Measurements from ENCODE around the gene COX7A2. TPM values are rescaled to one million over a fixed set of nuclear protein-coding genes. Genes with fewer than 3 reads are reported as not detected.
A peak's percentile ranks its signal among the peaks of the same experiment; 100 is the strongest.

The COX7A2 gene
- total and polyA plus RNA-seq, 10 donors: 158 to 535 (median 223) TPM

GRCh38 chr6:75209184-75209723 is 34.3 kb downstream of the COX7A2 start:
- H3K9me3 ChIP-seq: no peaks in the 10 kb centered on the region
- no peaks in the 10 kb centered on the region for H3K36me3 ChIP-seq
- 23 to 39% (median 36%) methylated on average over 7 of the region's 7 CpGs for WGBS, 5 donors
- H3K4me1 ChIP-seq: peaks cover 29 to 54% (median 47%) of the 10 kb centered on the region in 6 donors
- TF ChIP-seq POLR2AphosphoS5 (IDR thresholded peaks at IDR 0.05) (no peak), CTCF (IDR thresholded peaks at IDR 0.05 in 8 of 11, conservative IDR thresholded peaks at IDR 0.05 in 3 of 11) (peak in 4 of 11 experiments; percentile 17 to 54 (median 30)), POLR2A (IDR thresholded peaks at IDR 0.05) (no peak)
- H3K4me3 ChIP-seq: peak overlapping the region in 1 of 8 donors; percentile 67
- DNase-seq: no peak
- no peak overlapping the region for H3K27ac ChIP-seq
- H3K27me3 ChIP-seq (replicated peaks in 1 of 7): peaks cover 3 to 79% (median 49%) of the 10 kb centered on the region in 7 donors
- intact Hi-C loops (cut with DNase I; ENCODE audit: low total_unique reads): loop anchor here (5.0 to 10.0 kb wide), 2 partner anchors 1117 to 1354 kb away; no protein-coding TSS in a partner anchor

DNA sequence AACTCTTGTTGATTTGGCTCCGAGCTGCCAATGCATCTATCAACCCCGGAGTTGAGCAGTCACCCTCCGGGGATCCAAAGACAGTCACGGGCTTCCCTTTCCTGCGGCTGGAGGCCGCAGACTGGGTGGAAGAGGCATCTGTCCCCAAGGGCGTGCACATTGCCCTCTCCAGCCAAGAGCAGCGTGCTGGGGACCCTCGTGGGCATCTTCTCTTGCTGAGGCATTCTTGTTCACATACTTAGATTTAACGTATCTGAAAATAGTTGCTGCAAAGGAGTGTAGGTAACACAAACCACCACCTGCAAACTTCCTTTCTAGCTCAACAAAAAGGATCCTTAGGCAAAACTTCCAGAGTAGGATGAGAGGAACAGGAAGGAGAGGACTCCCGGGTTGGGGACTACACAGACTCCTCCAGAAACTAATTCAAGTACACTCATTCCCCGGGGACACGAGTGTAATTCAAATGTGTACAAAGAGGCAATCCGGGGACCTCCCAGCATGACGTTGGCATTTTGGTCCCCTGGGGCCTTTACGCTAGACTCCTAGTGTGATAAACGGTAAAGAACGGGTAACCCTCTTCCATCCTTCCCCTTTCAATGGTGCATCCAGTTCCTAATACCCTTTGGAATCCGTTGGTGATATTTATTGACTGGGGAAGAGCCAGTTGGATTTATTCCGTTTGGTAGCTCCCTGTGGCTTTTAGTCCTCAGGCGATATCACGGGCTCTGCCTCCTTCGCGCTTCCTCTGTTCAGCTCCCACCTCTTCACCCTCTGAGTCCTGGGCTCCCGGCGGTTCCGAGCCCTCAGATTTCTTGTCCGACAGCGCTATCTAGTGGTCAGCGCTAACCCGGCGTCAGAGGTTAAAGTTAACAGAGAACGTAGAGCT is 35.1 kb downstream of the COX7A2 start:
- DNase-seq: peak; percentile 93
- H3K27me3 ChIP-seq (replicated peaks in 1 of 7): peaks cover 3 to 86% (median 56%) of the 10 kb centered on the region in 7 donors
- TF ChIP-seq POLR2A (IDR thresholded peaks at IDR 0.05) (no peak), CTCF (IDR thresholded peaks at IDR 0.05 in 8 of 11, conservative IDR thresholded peaks at IDR 0.05 in 3 of 11) (peak; percentile 68 to 87 (median 83)), POLR2AphosphoS5 (IDR thresholded peaks at IDR 0.05) (no peak)
- H3K4me1 ChIP-seq: peaks cover 29 to 60% (median 52%) of the 10 kb centered on the region in 6 donors
- H3K36me3 ChIP-seq: no peaks in the 10 kb centered on the region
- no peaks in the 10 kb centered on the region for H3K9me3 ChIP-seq
- WGBS, 5 donors: 3 to 6% (median 5%) methylated on average over 33 of the region's 33 CpGs
- peak overlapping the region in 1 of 8 donors; percentile 26 for H3K27ac ChIP-seq
- peak overlapping the region in 3 of 8 donors; percentile 7 to 67 (median 22) for H3K4me3 ChIP-seq
- intact Hi-C loops (cut with DNase I; ENCODE audit: low total_unique reads): loop anchor here (5.0 to 10.0 kb wide), 2 partner anchors 1116 to 1354 kb away; no protein-coding TSS in a partner anchor

DNA sequence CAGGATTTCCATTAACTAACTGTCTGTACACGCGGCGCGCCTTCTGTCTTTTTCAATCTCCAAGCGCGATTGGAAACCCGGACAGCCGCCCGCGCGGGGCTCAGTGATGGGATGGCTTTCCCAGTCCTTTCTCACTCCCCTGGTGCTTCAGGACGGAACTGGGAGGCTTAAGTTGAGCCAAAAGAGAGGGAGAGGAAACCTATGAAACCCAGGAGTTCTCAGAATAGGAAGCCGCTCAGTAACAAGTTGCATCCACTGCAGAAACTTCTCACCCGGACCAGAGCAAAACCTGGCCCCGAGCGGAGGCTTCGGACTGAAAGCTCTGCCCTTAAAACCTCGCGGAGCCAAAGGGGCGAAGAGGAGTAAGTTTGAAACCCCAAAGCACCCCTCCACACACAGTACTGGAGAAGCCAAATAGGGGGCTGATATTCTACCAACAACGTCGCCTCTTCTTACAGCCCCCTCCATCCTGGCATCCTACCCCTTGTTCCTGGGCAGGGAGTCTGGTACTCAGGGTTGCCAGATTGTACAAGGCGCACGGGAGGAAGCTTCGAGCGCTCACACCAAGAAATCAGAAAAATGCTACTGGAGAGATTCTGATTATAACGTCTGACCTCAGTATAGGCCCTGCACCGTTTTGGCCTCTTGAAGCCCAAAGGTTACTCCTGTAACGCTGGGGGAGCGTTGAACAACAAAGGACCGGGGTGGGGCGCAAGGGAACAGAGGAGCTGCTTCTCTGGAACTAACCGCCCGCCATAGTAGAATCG is 36.8 kb downstream of the COX7A2 start:
- H3K27me3 ChIP-seq (replicated peaks in 1 of 7): peaks cover 10 to 99% (median 66%) of the 10 kb centered on the region in 7 donors
- peak overlapping the region in 6 of 8 donors; percentile 4 to 62 (median 55) for H3K27ac ChIP-seq
- H3K4me1 ChIP-seq: peaks cover 29 to 76% (median 62%) of the 10 kb centered on the region in 6 donors
- 4 to 9% (median 5%) methylated on average over 35 of the region's 35 CpGs for WGBS, 5 donors
- H3K36me3 ChIP-seq: no peaks in the 10 kb centered on the region
- intact Hi-C loops (cut with DNase I; ENCODE audit: low total_unique reads): loop anchor here (5.0 to 10.0 kb wide), 2 partner anchors 1114 to 1352 kb away; no protein-coding TSS in a partner anchor
- no peak for TF ChIP-seq CTCF (IDR thresholded peaks at IDR 0.05 in 8 of 11, conservative IDR thresholded peaks at IDR 0.05 in 3 of 11)
- no peak for TF ChIP-seq POLR2AphosphoS5 (IDR thresholded peaks at IDR 0.05)
- TF ChIP-seq POLR2A (IDR thresholded peaks at IDR 0.05): no peak
- no peaks in the 10 kb centered on the region for H3K9me3 ChIP-seq
- H3K4me3 ChIP-seq: peak overlapping the region in 7 of 8 donors; percentile 20 to 67 (median 43)
- peak; percentile 64 for DNase-seq

All from spleen (tissue), 11 donors.